Hepatocyte (in vitro differentiated cells): ENCODE measurements around the gene RNF112. TPM values are rescaled to one million over a fixed set of nuclear protein-coding genes. Genes with fewer than 3 reads are reported as not detected.
"Not testable (repeated sequence)": the region's sequence is repeated elsewhere in the genome, so short reads cannot be mapped to it uniquely, and the experiment has no call there.

Experiments used
- DNase-seq: peaks from one replicate; pipeline ENCODE4 v3.0.0-alpha.2; 2016; ENCODE audit warnings: low spot score
- H2AFZ ChIP-seq: fragments of 200-600 bp; sonication (generic); 2 replicates; pipeline ENCODE4 v1.6.0; 2016; ENCODE audit warnings: antibody characterized with exemption, mild to moderate bottlenecking
- H3K27ac ChIP-seq: fragments of 200-600 bp; sonication (generic); 2 replicates; pipeline ENCODE4 v1.5.1; 2016; ENCODE audit warnings: mild to moderate bottlenecking
- H3K27me3 ChIP-seq: fragments of 200-600 bp; sonication (generic); 2 replicates; pipeline ENCODE4 v1.6.1; 2016
- H3K36me3 ChIP-seq: fragments of 200-600 bp; sonication (generic); replicated peaks from 2 replicates; pipeline ENCODE4 v1.5.1; 2016; ENCODE audit warnings: low read depth; ENCODE audit not compliant: insufficient read depth
- H3K4me1 ChIP-seq: fragments of 200-600 bp; sonication (generic); 2 replicates; pipeline ENCODE4 v1.5.1; 2016; ENCODE audit warnings: mild to moderate bottlenecking, moderate library complexity; ENCODE audit not compliant: insufficient read depth
- H3K4me2 ChIP-seq: fragments of 200-600 bp; sonication (generic); 2 replicates; pipeline ENCODE4 v1.6.0; 2016
- H3K4me3 ChIP-seq: fragments of 200-600 bp; sonication (generic); 2 replicates; pipeline ENCODE4 v1.5.1; 2016; ENCODE audit warnings: mild to moderate bottlenecking
- H3K79me2 ChIP-seq: fragments of 200-600 bp; sonication (generic); 2 replicates; pipeline ENCODE4 v1.6.0; 2017; ENCODE audit warnings: mild to moderate bottlenecking
- H3K9me2 ChIP-seq: fragments of 200-600 bp; sonication (generic); replicated peaks from 2 replicates; pipeline ENCODE4 v1.6.0; 2017; ENCODE audit warnings: mild to moderate bottlenecking; ENCODE audit not compliant: insufficient read depth
- H3K9me3 ChIP-seq: fragments of 200-600 bp; sonication (generic); 2 replicates; pipeline ENCODE4 v1.5.1; 2016; ENCODE audit warnings: low read depth, mild to moderate bottlenecking
- H4K20me1 ChIP-seq: fragments of 200-600 bp; sonication (generic); 2 replicates; pipeline ENCODE4 v1.6.0; 2016; ENCODE audit warnings: mild to moderate bottlenecking; ENCODE audit not compliant: insufficient read depth, poor library complexity, severe bottlenecking
- CTCF ChIP-seq: fragments of 200-600 bp; sonication (generic); IDR thresholded peaks from 2 replicates; pipeline ENCODE4 v1.5.1; 2016; ENCODE audit warnings: antibody characterized with exemption, mild to moderate bottlenecking; ENCODE audit not compliant: poor library complexity
- EZH2 ChIP-seq: fragments of 200-600 bp; sonication (generic); IDR thresholded peaks from 2 replicates; pipeline ENCODE4 v1.6.1; 2016; ENCODE audit warnings: antibody characterized with exemption, mild to moderate bottlenecking, borderline replicate concordance
- EZH2phosphoT487 ChIP-seq: fragments of 200-600 bp; sonication (generic); IDR thresholded peaks from one replicate; pipeline ENCODE4 v1.6.1; 2018; ENCODE audit warnings: antibody characterized with exemption, mild to moderate bottlenecking, low read depth, moderate library complexity; ENCODE audit not compliant: unreplicated experiment, severe bottlenecking
- WGBS: methylation state at CpG from one replicate; pipeline ENCODE4 v1.1.6; 2016; ENCODE audit warnings: low lambda C conversion rate; ENCODE audit errors: missing lambda C conversion rate; 5-methylcytosine and 5-hydroxymethylcytosine counted together
- polyA plus RNA-seq: library from polyadenylated mRNA; unstranded; fragments of >200 nt; fragmentation: Nextera tagmentation; extraction: Ambion mirVana; gene quantifications from 2 replicates; pipeline ENCODE4 v1.2.1, GENCODE V29; 2016
- total RNA-seq: library from RNA; depleted of rRNA; stranded (reverse); fragments of >200 nt; gene quantifications from 2 replicates; pipeline ENCODE4 v1.2.3, GENCODE V29; 2014

RNF112 gene
- total and polyA plus RNA-seq, 2 experiments from 2014 or later: 7.8 to 8.6 TPM

- no peak overlapping the region for H3K27ac ChIP-seq
- H3K4me1 ChIP-seq: peaks cover 3% of the 10 kb centered on the region
- H2AFZ ChIP-seq: no peak overlapping the region
- H3K79me2 ChIP-seq: no peaks in the 10 kb centered on the region
- H4K20me1 ChIP-seq: no peaks in the 10 kb centered on the region
- H3K27me3 ChIP-seq: no peaks in the 10 kb centered on the region
- H3K36me3 ChIP-seq: no peaks in the 10 kb centered on the region
- H3K9me2 ChIP-seq: no peaks in the 10 kb centered on the region
- H3K9me3 ChIP-seq: no peaks in the 10 kb centered on the region
- DNase-seq: no peak
- H3K4me3 ChIP-seq: no peak overlapping the region
- H3K4me2 ChIP-seq: no peak overlapping the region
- no peak for TF ChIP-seq CTCF
- no peak for TF ChIP-seq EZH2phosphoT487
- no peak for TF ChIP-seq EZH2
These were observed 50.1 kb downstream of the RNF112 start for GRCh38 chr17:19461116-19461515.

GRCh38 chr17:19461681-19462080, 50.6 kb downstream of the RNF112 start:
- 95% methylated on average over 4 of the region's 4 CpGs for WGBS

GRCh38 chr17:19462456-19463035, 51.5 kb downstream of the RNF112 start:
- DNase-seq, H3K4me2 ChIP-seq, H2AFZ ChIP-seq, H3K36me3 ChIP-seq, H3K27ac ChIP-seq, H3K9me3 ChIP-seq, H3K4me3 ChIP-seq, H3K9me2 ChIP-seq, H3K27me3 ChIP-seq, H3K79me2 ChIP-seq, H3K4me1 ChIP-seq, H4K20me1 ChIP-seq: not testable (repeated sequence)
- WGBS: 92% methylated on average over 7 of the region's 7 CpGs

More at GRCh38 chr17:19461681-19462080, 50.6 kb downstream of the RNF112 start:
- H3K9me2 ChIP-seq: no peaks in the 10 kb centered on the region
- H3K36me3 ChIP-seq: no peaks in the 10 kb centered on the region
- H3K4me2 ChIP-seq: no peak overlapping the region
- no peaks in the 10 kb centered on the region for H3K9me3 ChIP-seq
- H3K4me3 ChIP-seq: no peak overlapping the region
- peaks cover 3% of the 10 kb centered on the region for H3K4me1 ChIP-seq
- no peak for TF ChIP-seq EZH2phosphoT487
- TF ChIP-seq EZH2: no peak
- no peak for TF ChIP-seq CTCF
- H3K27ac ChIP-seq: no peak overlapping the region
- H4K20me1 ChIP-seq: no peaks in the 10 kb centered on the region
- H2AFZ ChIP-seq: no peak overlapping the region
- no peaks in the 10 kb centered on the region for H3K27me3 ChIP-seq
- no peaks in the 10 kb centered on the region for H3K79me2 ChIP-seq
- DNase-seq: no peak

- Histone ChIP-seq H3K27me3 (no peaks in the 10 kb centered on the region), H3K4me1 (peaks cover 3% of the 10 kb centered on the region), H3K4me3 (no peak overlapping the region), H3K4me2 (no peak overlapping the region), H3K79me2 (no peaks in the 10 kb centered on the region), H2AFZ (no peak overlapping the region), H3K36me3 (no peaks in the 10 kb centered on the region), H4K20me1 (no peaks in the 10 kb centered on the region), H3K9me2 (no peaks in the 10 kb centered on the region), H3K27ac (no peak overlapping the region), H3K9me3 (no peaks in the 10 kb centered on the region)
- 83% methylated on average over 14 of the region's 14 CpGs for WGBS
- TF ChIP-seq CTCF: no peak
- TF ChIP-seq EZH2phosphoT487: no peak
- no peak for TF ChIP-seq EZH2
- no peak for DNase-seq
These were observed 53.3 kb downstream of the RNF112 start for GRCh38 chr17:19464031-19465026.
